Vagina (tissue), 2 donors: Measurements from ENCODE around the gene ZMYND15.
"Not testable (repeated sequence)": the region's sequence is repeated elsewhere in the genome, so short reads cannot be mapped to it uniquely, and the experiment has no call there.

ENCODE experiments used
- POLR2AphosphoS5 ChIP-seq, 2 donors: sonication (generic); formaldehyde crosslinking; IDR thresholded peaks; one replicate each; pipeline ENCODE4 v1.9.0; 2017; ENCODE audit warnings: antibody characterized with exemption in 2 of 2, mild to moderate bottlenecking in 2 of 2, low read depth in 1 of 2; ENCODE audit not compliant: insufficient read depth in 1 of 2
- TF ChIP-seq, protein P1 (sequence below), 3 experiments: fragments of 450-650 bp in 2 of 3; fragments of 200-600 bp in 1 of 3; sonication (generic) in 1 of 3; IDR thresholded peaks; one replicate each; pipeline ENCODE4 v1.5.1; 2017 to 2019; ENCODE audit warnings: antibody characterized with exemption in 3 of 3, mild to moderate bottlenecking in 2 of 3, moderate library complexity in 2 of 3

GRCh38 chr17:4704574-4704907 lies 35.1 kb upstream of the ZMYND15 start:
- TF ChIP-seq, protein P1, sequence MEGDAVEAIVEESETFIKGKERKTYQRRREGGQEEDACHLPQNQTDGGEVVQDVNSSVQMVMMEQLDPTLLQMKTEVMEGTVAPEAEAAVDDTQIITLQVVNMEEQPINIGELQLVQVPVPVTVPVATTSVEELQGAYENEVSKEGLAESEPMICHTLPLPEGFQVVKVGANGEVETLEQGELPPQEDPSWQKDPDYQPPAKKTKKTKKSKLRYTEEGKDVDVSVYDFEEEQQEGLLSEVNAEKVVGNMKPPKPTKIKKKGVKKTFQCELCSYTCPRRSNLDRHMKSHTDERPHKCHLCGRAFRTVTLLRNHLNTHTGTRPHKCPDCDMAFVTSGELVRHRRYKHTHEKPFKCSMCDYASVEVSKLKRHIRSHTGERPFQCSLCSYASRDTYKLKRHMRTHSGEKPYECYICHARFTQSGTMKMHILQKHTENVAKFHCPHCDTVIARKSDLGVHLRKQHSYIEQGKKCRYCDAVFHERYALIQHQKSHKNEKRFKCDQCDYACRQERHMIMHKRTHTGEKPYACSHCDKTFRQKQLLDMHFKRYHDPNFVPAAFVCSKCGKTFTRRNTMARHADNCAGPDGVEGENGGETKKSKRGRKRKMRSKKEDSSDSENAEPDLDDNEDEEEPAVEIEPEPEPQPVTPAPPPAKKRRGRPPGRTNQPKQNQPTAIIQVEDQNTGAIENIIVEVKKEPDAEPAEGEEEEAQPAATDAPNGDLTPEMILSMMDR (IDR thresholded peaks at IDR 0.05): not testable (repeated sequence)
- not testable (repeated sequence) for TF ChIP-seq POLR2AphosphoS5 (IDR thresholded peaks at IDR 0.05; ENCODE audit: insufficient read depth in 1 of 2, low read depth in 1 of 2)
